Mucosa of gallbladder (tissue), 1 donor: ENCODE measurements around the gene WDR4. TPM values are rescaled to one million over a fixed set of nuclear protein-coding genes. Genes with fewer than 3 reads are reported as not detected.
"Not testable (repeated sequence)": the region's sequence is repeated elsewhere in the genome, so short reads cannot be mapped to it uniquely, and the experiment has no call there.

ENCODE experiments used
- DNase-seq: peaks from one replicate; pipeline ENCODE4 v3.0.0-alpha.2; 2020; ENCODE audit warnings: low spot score
- total RNA-seq: library from RNA; stranded (reverse); gene quantifications from one replicate; pipeline ENCODE4 v1.2.1, GENCODE V29; 2021
- donor health status: DM: no; HTN: no; CAD: no.

The WDR4 gene
- total RNA-seq, 1 donor from 2014 or later: 14.8 TPM

DNA sequence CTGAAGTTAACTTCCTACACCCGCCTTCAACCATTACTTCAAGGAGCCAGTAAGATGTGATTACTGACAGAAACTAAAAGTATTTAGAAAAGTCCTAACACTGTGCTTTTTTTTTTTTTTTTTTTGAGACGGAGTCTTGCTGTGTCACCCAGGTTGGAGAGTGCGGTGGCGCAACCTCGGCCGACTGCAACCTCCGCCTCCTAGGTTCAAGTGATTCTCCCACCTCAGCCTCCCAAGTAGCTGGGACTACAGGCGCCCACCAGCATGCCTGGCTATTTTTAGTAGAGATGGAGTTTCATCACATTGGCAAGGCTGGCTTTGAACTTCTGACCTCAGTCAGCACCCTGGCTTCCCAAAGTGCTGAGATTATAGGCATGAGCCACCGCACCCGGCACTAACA, 3.5 kb downstream of the WDR4 start:
- DNase-seq: not testable (repeated sequence)

DNA sequence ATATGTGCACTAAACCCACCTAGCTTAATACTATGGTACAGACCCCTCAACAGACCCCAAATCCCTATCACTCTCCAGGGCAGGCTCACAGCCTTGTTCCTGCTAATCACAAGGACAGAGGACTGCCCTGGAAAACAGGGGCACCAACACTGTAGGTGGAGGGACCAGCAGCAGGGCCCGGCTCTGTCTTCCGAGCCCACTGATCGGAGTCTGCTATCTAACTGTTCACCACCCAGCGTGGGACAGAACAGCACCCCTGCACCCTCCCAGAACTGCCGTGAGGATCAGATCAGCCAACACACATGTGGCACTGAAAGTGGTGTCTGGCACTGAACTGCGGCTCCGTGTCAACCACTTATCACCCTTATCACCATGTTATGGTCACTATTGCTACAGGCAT, 6.2 kb downstream of the WDR4 start:
- no peak for DNase-seq

DNA sequence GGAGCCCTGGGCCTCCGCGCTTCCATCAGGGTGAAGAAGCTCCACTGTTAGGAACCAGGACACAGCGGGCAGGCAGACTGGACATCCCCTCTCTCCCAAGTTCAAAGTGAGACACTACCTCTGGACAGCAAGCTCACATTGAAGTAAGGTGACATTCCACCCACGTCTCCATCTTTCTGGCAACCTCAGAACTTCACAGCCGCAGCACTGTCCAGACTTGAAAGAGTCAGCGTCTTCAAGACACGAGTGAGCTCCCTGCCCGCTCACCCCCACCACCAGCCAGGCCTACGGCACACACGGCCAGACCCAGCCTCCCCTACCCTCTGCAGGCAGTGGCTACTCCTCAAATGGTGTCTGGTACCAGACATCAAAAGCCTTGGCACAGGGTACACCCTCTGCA, 11.1 kb downstream of the WDR4 start:
- DNase-seq: no peak

DNA sequence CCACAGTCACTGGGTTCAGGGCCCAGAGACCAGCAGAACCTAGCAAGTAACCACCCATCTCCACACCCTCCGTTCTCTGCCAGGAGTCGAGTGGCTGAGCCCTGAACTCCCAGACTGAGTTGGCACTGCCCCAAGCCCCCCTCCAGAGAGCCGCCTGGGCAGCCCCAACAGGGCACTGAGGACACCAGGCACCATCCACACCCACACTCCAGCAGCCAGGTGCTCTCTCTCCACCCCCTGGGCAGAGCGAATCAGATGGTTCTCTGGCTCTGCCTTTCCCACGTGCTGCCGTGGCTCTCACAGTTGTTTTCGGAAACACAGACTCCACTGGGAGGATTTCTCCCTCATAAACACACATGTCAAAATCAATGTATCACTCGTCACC, 13.6 kb downstream of the WDR4 start:
- DNase-seq: no peak

DNA sequence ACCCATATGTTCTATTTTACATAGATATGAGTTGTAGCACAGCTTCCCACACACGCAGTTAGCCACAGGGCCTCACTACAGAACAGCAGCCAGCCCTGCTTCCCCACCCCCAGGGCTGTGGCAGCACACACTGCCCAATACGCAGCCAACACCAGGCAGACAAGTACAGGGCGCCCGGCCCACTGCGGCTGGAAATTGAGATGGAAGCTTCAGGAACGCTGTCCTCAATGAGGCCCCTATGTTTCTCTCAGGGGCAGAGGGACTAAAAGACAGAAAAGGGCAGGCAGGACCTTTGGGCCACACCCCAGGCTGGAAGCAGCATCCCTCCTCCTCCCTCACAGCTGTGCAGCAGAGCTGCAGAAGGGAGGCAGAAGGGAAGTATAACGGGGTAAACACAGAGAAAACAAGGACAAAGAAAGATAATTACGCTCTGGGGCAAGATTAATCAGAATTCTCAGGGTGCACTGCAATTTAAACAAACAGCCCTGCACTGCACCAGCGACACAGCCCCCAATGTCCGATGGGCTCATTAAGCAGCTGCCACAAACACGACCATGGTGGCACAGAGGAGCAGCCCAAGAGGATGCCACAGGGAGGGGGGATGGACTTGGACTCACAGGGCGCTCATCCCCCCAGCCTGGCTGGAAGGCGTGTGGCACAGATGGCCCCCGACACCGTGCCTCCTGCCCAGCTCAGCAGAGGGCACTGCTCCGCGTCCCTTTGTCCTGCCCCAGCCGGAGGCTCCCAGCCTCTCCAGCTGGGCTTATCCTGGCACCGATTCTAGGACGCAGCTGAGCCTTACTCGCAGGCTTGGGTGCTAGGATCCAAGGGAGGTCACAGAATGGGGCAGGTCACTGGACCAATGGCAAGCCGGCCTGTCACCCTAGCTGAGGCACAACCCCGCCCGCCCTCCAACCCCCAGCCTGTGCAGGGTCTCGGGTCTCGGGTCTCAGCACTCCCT, 14.2 kb downstream of the WDR4 start:
- no peak for DNase-seq

DNA sequence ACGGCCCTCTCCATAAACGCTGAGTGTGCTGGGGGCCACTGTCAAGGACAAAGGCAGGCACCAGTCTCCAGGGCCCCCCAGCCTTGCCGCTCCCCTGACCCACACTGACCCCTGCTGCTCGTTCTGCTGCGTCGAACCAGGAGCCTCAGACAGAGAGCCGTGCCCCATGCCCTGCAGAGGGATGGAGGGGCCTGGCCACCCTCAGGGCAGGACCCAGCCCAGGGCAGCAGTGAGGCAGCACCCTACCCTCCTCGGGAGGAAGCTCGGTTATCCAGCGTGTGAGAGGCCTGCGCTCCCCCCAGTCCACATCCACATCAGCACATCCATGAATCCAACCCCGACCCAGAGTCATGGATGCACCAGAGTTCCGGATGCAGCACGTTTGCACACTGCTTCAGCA, 15.1 kb downstream of the WDR4 start:
- no peak for DNase-seq

DNA sequence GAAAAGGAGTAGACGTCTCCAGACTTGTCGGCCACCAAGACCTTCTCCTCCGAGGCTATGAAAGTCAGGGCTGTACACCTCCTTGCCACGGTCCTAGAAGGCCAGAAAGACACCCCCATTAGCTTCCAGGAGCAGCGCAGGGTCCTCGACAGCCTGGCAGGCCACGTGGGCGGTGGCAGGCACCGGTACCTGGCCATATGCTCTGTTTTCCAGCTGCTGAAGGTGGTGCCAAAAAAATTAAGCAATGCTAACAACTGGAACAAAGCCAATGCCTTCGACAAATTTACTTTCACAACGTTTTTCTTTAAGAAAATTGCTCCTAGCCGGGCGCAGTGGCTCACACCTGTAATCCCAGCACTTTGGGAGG, 15.9 kb downstream of the WDR4 start:
- no peak for DNase-seq

DNA sequence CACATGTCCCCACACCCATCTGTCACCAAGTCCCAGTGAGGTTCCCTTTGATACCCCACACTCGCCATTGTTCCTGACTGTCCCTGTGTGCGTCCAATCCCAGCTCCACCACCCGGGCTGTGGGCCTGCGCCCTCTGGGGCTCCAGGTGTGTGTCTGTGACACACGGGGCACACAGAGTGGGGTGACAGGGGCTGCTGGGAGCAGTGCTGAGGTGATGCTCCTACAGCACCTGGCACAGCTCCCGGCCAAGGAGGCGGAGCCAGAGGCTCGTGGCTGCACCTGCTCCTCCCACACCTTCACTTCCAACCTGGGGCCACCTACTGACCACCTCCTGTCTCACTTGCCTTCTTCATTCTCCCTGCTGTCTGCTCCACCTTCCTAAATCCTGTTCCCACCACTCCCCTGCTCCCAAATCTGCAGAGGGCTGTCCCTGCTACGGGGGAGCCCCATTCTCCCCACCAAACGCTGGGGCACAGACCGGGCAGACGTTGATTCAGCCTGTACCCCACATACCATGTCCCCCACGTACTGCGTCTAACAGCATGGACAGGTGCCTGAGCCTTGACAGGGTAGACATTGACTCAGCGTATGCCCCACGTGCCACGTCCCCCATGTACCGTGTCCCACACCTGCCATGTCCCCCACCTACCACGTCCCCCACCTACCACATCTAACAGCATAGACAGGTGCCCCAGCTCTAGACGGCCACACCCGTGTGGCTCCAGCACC, 16.4 kb downstream of the WDR4 start:
- DNase-seq: peak; percentile 15

DNA sequence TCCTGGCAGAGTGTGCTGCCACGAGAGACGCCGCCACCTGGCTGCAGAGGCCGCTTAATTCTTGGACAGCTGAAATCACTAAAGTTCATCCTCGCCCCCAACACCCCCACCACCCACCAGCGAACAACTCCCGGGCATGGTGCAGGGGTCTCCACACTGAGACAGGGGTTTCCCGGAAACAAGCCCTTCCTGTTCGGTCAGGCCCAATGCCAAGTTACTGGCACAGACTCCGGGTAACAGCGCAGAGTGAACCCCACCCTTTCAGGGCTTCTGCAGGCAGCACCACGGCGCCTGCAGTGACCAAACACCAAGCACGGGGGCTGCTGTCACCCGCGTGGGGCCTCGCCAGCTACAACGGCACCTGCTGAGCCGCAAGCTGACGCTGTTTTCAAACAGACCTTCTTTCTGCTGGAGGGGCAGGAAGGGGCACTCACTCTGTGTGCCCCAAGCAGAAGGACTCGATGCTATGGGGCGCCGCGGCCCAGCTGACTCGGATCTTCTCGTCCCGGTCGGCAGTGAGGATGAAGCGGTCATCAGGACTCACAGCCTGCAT, 17.4 kb downstream of the WDR4 start:
- no peak for DNase-seq

DNA sequence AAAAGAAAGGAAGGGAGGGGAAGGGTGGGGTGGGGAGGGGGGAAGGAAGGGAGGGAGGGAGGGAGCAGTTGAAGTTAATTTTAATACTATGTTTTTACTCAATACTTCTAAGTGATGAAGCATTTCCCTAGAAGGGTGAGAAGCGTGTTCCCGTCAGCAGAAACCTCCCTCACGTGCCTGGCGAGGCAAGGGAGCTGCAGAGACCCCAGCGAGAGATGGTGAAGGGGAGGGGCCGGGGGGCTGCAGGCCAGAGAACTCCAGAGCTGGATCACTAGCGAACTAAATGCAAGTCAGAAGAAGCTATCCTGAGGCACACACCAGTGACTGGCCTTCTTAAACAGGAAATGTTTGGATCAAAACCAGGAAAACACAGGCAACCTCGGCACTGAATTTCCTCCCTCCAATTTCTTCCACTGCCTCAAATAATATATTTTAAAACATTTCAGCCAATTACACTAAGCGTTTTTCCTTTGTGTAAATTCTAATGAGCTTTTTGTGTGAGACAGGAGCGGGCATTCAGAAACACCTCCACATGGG, 18.0 kb downstream of the WDR4 start:
- no peak for DNase-seq

DNA sequence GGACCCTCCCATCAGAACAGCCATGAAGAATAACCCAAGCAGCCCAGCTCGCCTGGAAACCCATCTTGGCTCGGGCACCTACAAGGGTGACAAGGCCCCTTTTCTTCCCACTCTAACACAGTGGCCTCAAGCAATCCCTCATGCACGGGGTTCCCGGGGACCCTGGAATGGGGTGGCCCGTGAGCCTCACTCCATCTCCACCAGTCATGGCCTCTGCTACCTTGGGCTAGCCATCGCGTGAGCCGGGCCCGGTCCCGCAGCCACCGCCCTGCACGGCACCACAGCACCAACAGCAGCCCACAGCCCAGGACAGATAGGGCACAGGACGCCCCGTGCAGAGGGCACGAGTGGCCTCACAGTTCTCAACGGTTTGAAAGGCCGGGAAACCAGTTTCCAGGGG, 19.0 kb downstream of the WDR4 start:
- no peak for DNase-seq

DNA sequence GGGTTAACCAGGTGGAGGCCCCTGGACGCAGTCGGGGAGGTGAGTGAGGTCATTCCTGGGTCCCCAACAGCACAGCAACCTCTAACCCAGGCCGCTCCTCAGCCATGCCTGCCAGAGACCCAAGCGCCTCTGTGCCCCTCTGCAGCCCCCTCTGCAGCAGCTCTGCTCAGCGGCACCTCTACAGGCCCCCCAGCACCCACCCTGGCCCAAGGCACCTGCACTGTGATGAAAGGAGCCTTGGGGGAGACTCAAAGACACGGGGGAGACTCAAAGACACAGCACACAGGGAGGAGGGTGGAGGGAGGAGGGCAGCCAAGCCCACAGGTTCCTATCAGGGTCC, 19.5 kb downstream of the WDR4 start:
- DNase-seq: no peak

DNA sequence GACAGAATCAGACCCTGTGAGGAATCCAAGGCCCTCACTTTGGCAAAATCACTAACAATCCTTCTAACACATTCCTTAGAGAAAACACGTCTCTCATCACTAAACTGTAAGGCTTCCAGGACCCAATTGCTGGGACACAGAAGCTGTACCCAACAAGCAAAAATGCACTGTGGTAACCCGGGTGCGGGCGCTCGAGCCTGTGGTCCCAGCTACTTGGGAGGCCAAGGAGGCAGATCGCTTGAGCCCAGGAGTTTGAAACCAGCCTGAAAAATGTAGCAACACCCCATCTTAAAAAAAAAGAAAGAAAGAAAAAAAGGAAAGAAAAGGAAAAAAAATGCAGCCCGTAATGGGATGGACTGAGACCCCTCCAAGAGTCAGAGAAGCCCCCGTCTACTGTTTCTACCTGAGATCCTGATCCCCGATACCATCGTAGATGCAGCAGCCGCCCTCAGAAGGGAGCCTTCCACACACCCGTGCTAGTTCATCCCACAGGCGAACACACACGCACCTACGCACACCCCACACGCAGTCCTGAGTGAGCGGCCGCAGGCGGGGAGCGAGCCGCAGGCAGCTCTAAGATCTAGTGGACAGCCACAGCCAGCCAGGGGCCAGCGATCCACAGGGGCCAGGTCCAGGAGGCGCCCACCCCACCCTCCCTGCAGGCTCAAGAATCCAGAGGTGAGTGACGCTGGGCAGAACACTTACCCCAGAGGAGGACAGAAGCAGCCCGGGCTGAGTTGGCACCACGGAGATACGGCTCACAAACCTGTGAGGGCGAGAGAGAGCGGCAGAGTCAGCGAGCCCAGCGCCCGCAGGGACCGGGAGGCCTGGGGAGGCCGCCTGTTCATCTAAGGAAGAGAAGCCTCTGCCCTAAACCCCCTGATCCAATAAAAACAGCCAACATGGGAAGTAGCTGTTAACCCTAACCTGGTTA, 20.1 kb downstream of the WDR4 start:
- DNase-seq: no peak

DNA sequence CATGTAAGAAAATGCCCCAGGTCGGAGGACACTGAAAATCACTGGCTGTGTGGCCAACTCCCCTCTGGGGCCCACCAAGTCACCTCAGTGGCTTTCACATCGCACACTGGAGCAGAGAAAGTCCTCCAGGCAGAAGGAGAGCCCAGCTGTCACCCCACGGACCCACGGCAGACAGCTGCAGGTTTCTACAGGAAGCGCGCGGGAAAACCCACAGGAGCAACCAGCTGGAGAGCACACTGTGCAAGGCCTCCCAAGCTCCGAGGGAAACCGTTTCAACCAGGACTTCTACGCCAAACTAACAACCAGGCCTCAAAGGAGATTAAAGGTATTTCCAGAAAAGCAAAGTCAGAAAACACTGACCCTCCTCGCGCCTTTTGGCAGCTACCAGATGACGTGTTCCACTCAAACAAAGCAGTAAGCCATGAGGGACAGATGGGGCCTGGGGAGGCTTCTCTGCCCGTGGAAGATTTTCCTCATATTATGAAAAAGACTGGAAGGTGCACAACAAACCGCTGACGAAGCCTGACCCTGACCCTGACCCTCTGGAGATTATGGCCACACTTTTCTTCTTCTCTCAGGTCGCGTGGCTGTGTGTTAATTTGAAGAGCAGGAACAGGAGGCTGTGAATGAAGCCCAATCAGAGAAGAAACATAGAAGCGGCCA, 21.0 kb downstream of the WDR4 start:
- DNase-seq: no peak

DNA sequence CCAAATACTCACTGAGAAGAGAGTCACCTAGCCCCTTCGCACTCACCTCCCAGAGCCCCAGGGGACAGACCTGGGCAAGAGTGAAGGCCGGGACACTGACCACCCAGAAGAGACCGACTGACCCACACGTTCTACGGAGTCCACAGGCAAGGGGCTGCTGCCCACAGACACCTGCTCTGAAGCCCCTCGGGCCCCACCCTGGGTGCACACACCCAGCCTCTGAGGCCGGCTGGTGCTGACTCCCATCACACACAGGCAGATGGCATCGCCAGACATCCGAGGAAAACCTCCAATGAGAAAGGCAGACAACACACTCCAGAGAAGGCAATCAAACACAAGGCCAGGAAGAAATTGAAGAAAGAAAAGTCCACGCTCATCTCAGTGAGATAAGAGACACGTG, 22.1 kb downstream of the WDR4 start:
- DNase-seq: no peak

DNA sequence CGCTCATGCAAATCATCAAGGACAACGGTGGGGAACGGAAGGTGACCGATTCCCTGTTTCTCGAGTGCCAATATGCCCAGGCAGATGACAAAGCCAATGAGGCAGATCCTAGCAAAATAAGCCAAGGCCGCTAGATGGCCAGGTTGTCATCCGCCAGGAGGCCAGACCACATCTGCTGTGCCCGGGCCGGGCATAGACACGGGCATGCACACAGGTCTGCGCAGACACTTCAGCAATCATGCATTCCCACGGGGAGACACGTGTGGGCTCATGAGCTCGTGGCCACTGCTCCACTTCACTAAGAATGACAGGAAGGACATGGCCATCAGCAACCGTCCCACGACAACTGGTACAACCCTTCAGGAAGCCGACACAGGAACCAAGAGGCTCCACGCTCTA, 23.4 kb downstream of the WDR4 start:
- no peak for DNase-seq

DNA sequence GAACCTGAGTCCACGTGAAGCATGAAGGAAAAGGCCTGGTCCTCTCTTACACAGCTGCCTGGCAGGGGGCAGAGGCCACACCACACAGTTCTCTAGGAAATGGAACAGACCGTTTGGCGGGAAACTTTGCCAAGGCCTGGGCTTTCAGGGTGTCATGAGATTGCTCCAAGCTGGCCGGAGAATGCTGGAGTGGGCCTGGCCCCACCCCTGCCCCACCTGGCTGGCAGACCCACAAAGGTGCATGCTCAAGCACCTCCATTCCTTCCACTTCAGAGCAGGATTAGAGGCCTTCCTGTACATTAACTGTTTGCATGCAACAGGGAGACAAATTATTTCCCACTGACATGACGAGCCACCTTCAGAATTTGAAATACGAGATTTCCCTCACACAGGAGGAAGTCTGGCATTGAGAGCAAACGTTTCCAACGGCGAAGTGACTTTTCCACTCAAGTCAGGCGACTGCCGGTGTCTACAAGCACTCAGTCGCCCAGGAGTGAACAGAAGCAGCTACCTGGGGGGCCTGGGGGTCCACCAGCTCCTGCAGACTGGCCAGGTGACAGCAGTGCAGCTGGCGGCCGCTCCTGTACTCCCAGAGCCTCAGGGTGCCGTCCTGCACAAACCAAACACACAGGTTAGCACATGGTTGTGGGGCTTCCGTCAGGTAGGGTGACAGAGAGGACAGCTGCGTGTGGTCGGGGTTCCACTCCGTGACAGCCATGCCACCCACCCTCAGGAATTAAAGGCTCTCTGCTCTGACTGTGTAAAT, 24.0 kb downstream of the WDR4 start:
- no peak for DNase-seq

DNA sequence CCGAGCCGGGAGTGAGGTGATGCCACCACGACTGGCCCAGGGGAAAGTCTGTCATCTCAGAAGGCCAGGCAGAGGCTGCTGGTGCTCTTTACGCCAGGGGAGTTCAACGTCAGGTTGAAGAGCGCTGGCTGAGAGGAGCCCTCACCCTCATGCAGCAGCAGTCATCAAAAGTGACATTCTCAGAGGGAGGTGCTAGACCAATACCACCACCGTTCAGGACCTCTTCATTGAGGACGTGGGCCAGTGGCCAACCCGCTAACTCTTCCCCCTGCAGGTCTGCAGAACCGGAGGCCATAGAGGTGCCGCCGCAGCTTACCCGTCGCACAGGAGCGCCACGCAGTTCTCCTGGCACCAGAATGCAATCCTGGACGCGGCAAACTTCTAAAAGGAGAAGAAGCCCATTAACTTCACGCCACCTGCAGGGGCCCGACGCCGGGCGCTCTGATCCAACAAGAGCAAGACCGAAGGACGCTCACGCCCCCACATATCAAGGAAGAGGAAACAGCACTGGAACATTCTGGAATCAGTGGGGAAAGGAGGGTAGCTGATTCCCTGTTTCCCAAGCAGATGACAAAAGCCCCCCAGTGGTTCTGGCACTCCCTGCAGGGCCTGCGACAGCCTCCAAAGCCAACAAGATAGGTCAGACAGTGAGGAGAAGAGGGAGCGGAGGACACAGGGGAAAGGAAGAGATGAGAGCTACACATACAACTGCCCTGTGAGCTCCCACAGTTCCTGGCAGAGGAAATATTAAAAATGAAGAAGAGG, 24.9 kb downstream of the WDR4 start:
- no peak for DNase-seq

DNA sequence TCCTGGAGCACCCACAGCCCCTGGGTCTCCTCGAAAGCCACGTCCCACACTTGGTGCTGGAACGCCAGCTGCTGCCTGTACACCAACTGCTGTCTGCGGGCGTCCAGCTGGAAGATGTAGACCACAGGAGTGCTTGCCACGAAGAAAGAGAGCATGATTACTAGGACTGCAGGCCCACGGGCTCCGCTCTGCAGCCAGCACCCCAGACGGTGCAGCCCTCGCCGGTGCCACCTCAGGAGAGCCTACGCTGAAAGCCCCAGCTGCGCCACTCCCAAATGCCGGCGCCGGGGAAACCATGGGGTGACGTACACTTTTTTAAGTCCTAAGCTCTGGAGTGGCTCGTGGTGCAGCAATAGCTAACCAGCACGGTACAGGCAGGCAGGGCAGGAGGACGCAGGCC, 25.7 kb downstream of the WDR4 start:
- DNase-seq: no peak
